Stimulated activated CD4-positive, alpha-beta T cell treated with anti-CD3 and anti-CD28 coated beads, TNF-alpha, amount 100 ng/mL, for 1 hour (primary cell): Measurements from ENCODE around the gene TEX19.
"Not testable (repeated sequence)": the region's sequence is repeated elsewhere in the genome, so short reads cannot be mapped to it uniquely, and the experiment has no call there.

Source experiments
- DNase-seq, 3 donors: peaks; one replicate each; pipeline ENCODE4 v3.0.0-alpha.2; 2020; ENCODE audit warnings: low read depth in 3 of 3, low spot score in 1 of 3

The TEX19 gene

GRCh38 chr17:82374626-82375331 lies 15.7 kb downstream of the TEX19 start:
- DNase-seq, result no peak

- no peak for DNase-seq
These were observed 16.5 kb downstream of the TEX19 start for GRCh38 chr17:82375359-82376041.

GRCh38 chr17:82376042-82376730 lies 17.1 kb downstream of the TEX19 start:
- no peak for DNase-seq

GRCh38 chr17:82377294-82377693 lies 18.2 kb downstream of the TEX19 start:
- DNase-seq, result not testable (repeated sequence)

- DNase-seq, result no peak
These were observed 19.1 kb downstream of the TEX19 start for GRCh38 chr17:82377924-82378740.

GRCh38 chr17:82378741-82379021 lies 19.6 kb downstream of the TEX19 start:
- DNase-seq, result no peak

GRCh38 chr17:82380860-82381702 lies 22.0 kb downstream of the TEX19 start:
- no peak for DNase-seq

GRCh38 chr17:82381703-82382009 lies 22.6 kb downstream of the TEX19 start:
- not testable (repeated sequence) for DNase-seq

GRCh38 chr17:82382220-82382932 lies 23.3 kb downstream of the TEX19 start:
- DNase-seq, result not testable (repeated sequence)

GRCh38 chr17:82382933-82383255 lies 23.8 kb downstream of the TEX19 start:
- DNase-seq, result no peak

GRCh38 chr17:82383411-82383810 lies 24.4 kb downstream of the TEX19 start:
- no peak for DNase-seq

- DNase-seq, result no peak
These were observed 25.1 kb downstream of the TEX19 start for GRCh38 chr17:82384051-82384729.

GRCh38 chr17:82384730-82385481 lies 25.9 kb downstream of the TEX19 start:
- DNase-seq, result no peak

- DNase-seq, result no peak
These were observed 26.7 kb downstream of the TEX19 start for GRCh38 chr17:82385559-82386254.

- no peak for DNase-seq
These were observed 27.3 kb downstream of the TEX19 start for GRCh38 chr17:82386255-82386831.

GRCh38 chr17:82386881-82387704 lies 28.0 kb downstream of the TEX19 start:
- DNase-seq, result no peak

- no peak for DNase-seq
These were observed 28.7 kb downstream of the TEX19 start for GRCh38 chr17:82387705-82388106.
